Measurements from ENCODE around the gene NUP62. TPM values are rescaled to one million over a fixed set of nuclear protein-coding genes. Genes with fewer than 3 reads are reported as not detected.

Gene NUP62
- polyA plus RNA-seq, 1 of the 3 experiments (the other 2 are of a cell fraction): 16.2 TPM

GRCh38 chr19:49869484-49870308 is 59.6 kb downstream of the NUP62 start:
- Histone ChIP-seq H2AFZ (ENCODE audit: low read depth) (no peak overlapping the region), H3K36me3 (replicated peaks in 1 of 2; ENCODE audit: control insufficient read depth in 1 of 2, insufficient read depth in 2 of 2, low read length in 1 of 2) (peaks cover 9 to 28% of the 10 kb centered on the region in 2 experiments), H3K4me1 (ENCODE audit: control insufficient read depth in 1 of 2, insufficient read depth in 2 of 2, low read depth in 1 of 2, low read length in 1 of 2) (peaks cover 33 to 45% of the 10 kb centered on the region in 2 experiments; a peak in 3 of 4 replicates), H3K9me3 (no peaks in the 10 kb centered on the region), H3K9ac (peak overlapping the region; percentile 48), H4K20me1 (ENCODE audit: insufficient read depth) (peaks cover 5% of the 10 kb centered on the region), H3K27me3 (ENCODE audit: insufficient read depth) (no peaks in the 10 kb centered on the region), H3F3A (replicated peaks; ENCODE audit: insufficient read depth) (peaks cover 21% of the 10 kb centered on the region), H3K9me2 (no peaks in the 10 kb centered on the region), H3K4me3 (ENCODE audit: low read depth in 2 of 2, low read length in 1 of 2) (peak overlapping the region; percentile 53 to 63), H3K27ac (ENCODE audit: low read depth in 2 of 2, low read length in 1 of 2) (peak overlapping the region; percentile 96 to 98), H3K4me2 (peak overlapping the region; percentile 85), H3K79me2 (ENCODE audit: insufficient read depth) (peaks cover 47% of the 10 kb centered on the region)
- CTCF ChIA-PET: interaction anchor here (0.9 to 1.3 kb wide), 2 partner anchors 60 to 198 kb away, joined by 3 to 4 read pairs; no protein-coding TSS in a partner anchor
- WGBS (ENCODE audit: low lambda C conversion rate): 1% methylated on average over 28 of the region's 67 CpGs
- POLR2A ChIA-PET: interaction anchor here (0.8 to 3.5 kb wide), 7 partner anchors 8 to 60 kb away, joined by 3 to 22 read pairs (median 6); partner anchors contain the start of genes AKT1S1, ATF5, FUZ and NUP62
- peak; percentile 90 for DNase-seq
- TF ChIP-seq NFIC (IDR thresholded peaks at IDR 0.05; ENCODE audit: borderline replicate concordance) (no peak), GABPA (IDR thresholded peaks at IDR 0.05; ENCODE audit: low read depth) (no peak), ZBTB33 (IDR thresholded peaks at IDR 0.05; ENCODE audit: borderline replicate concordance, low read depth) (no peak), USF1 (IDR thresholded peaks at IDR 0.05; ENCODE audit: borderline replicate concordance, low read depth) (no peak), SMC3 (IDR thresholded peaks at IDR 0.05; ENCODE audit: low read depth, low read length) (no peak), YY1 (IDR thresholded peaks at IDR 0.05; ENCODE audit: low read depth) (no peak), REST (IDR thresholded peaks at IDR 0.05; ENCODE audit: low read depth, low read length) (no peak), RAD21 (IDR thresholded peaks at IDR 0.05; ENCODE audit: low read length) (no peak), PBX3 (IDR thresholded peaks at IDR 0.05) (peak; percentile 66), MXI1 (IDR thresholded peaks at IDR 0.05; ENCODE audit: low read depth, low read length) (peak; percentile 46; the same call in 1 of the 2 replicates), EP300 (IDR thresholded peaks at IDR 0.05; ENCODE audit: borderline replicate concordance in 1 of 2, low read depth in 1 of 2, low read length in 1 of 2) (peak; percentile 53 to 98; a peak in 3 of 4 replicates), CHD2 (IDR thresholded peaks at IDR 0.05; ENCODE audit: low read length, partially characterized antibody) (no peak), MAX (IDR thresholded peaks at IDR 0.05; ENCODE audit: low read depth) (peak; percentile 67; the same call in 1 of the 2 replicates), USF2 (IDR thresholded peaks at IDR 0.05; ENCODE audit: borderline replicate concordance, low read depth, low read length) (no peak), TCF12 (IDR thresholded peaks at IDR 0.05) (no peak), IRF3 (IDR thresholded peaks at IDR 0.05; ENCODE audit: low read depth, low read length) (peak; percentile 64), FOXM1 (IDR thresholded peaks at IDR 0.05; ENCODE audit: low read depth) (no peak), ELF1 (IDR thresholded peaks at IDR 0.05) (peak; percentile 80), FOXJ3 (CRISPR knock-in tag; IDR thresholded peaks at IDR 0.05) (no peak), EZH2phosphoT487 (IDR thresholded peaks at IDR 0.05; ENCODE audit: borderline replicate concordance, low read depth) (no peak), RFX5 (IDR thresholded peaks at IDR 0.05; ENCODE audit: low read length) (peak; percentile 100), RXRA (IDR thresholded peaks at IDR 0.05; ENCODE audit: borderline replicate concordance, low read depth) (no peak)

All from SK-N-SH (cell line).